Right hindlimb (tissue), 1 donor: ENCODE measurements around the gene CYBB.

Experiments used
- DNase-seq: peaks from one replicate; pipeline ENCODE4 v3.0.0-alpha.2; 2018

CYBB gene

GRCh38 chrX:37846141-37846540 lies 66.3 kb downstream of the CYBB start:
- DNase-seq: no peak

- DNase-seq: no peak
Observed at GRCh38 chrX:37846558-37846933, 66.7 kb downstream of the CYBB start.

GRCh38 chrX:37846934-37847732 lies 67.3 kb downstream of the CYBB start, which contains the start of gene DYNLT3:
Gene DYNLT3 (minus strand): TSS chrX:37847571. CDS start chrX:37847510, 61 bp downstream.
- DNase-seq: peak; percentile 76

GRCh38 chrX:37847733-37848197 lies 67.9 kb downstream of the CYBB start:
- no peak for DNase-seq

GRCh38 chrX:37854148-37854547 lies 74.3 kb downstream of the CYBB start:
- DNase-seq: no peak

- DNase-seq: no peak
Observed at GRCh38 chrX:37854748-37855147, 74.9 kb downstream of the CYBB start.

GRCh38 chrX:37860721-37861120 lies 80.9 kb downstream of the CYBB start:
- no peak for DNase-seq

- DNase-seq: no peak
Observed at GRCh38 chrX:37862851-37863250, 83.0 kb downstream of the CYBB start.
